OCI-LY3 (cell line): Measurements from ENCODE around the gene DDX5.

ENCODE experiments used
- EZH2phosphoT487 ChIP-seq: fragments of 200-600 bp; shearing (Covaris generic); IDR thresholded peaks from 2 replicates; pipeline ENCODE4 v1.6.1; 2018; ENCODE audit warnings: antibody characterized with exemption, mixed run types, low read depth
- TF ChIP-seq, protein P1 (sequence below): fragments of 200-600, 300-600 bp; sonication (generic); IDR thresholded peaks from 2 replicates; pipeline ENCODE4 v1.5.1; 2014; ENCODE audit warnings: antibody characterized with exemption, low read length, low read depth

GRCh38 chr17:64470625-64471024 lies 35.5 kb downstream of the DDX5 start:
- TF ChIP-seq, protein P1, sequence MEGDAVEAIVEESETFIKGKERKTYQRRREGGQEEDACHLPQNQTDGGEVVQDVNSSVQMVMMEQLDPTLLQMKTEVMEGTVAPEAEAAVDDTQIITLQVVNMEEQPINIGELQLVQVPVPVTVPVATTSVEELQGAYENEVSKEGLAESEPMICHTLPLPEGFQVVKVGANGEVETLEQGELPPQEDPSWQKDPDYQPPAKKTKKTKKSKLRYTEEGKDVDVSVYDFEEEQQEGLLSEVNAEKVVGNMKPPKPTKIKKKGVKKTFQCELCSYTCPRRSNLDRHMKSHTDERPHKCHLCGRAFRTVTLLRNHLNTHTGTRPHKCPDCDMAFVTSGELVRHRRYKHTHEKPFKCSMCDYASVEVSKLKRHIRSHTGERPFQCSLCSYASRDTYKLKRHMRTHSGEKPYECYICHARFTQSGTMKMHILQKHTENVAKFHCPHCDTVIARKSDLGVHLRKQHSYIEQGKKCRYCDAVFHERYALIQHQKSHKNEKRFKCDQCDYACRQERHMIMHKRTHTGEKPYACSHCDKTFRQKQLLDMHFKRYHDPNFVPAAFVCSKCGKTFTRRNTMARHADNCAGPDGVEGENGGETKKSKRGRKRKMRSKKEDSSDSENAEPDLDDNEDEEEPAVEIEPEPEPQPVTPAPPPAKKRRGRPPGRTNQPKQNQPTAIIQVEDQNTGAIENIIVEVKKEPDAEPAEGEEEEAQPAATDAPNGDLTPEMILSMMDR, result no peak
- no peak for TF ChIP-seq EZH2phosphoT487
